GM19238 (cell line): ENCODE results near the gene GRID1.
"Not testable (repeated sequence)": the region's sequence is repeated elsewhere in the genome, so short reads cannot be mapped to it uniquely, and the experiment has no call there.

Experiments
- DNase-seq: peaks from one replicate; pipeline ENCODE4 v3.0.0; 2011; ENCODE audit warnings: low spot score; ENCODE audit not compliant: insufficient read length

GRID1 gene

GRCh38 chr10:86046845-86047460, 319.6 kb downstream of the GRID1 start:
- no peak for DNase-seq

- no peak for DNase-seq
Observed at GRCh38 chr10:86045896-86046295, 320.7 kb downstream of the GRID1 start.

- no peak for DNase-seq
Observed at GRCh38 chr10:86044029-86044428, 322.6 kb downstream of the GRID1 start.

- DNase-seq, result no peak
Observed at GRCh38 chr10:86043236-86043635, 323.4 kb downstream of the GRID1 start.

- no peak for DNase-seq
Observed at GRCh38 chr10:86042161-86042560, 324.4 kb downstream of the GRID1 start.

GRCh38 chr10:86041116-86041515, 325.5 kb downstream of the GRID1 start:
- DNase-seq, result no peak

- DNase-seq, result no peak
Observed at GRCh38 chr10:86038371-86038770, 328.2 kb downstream of the GRID1 start.

GRCh38 chr10:86037096-86037495, 329.5 kb downstream of the GRID1 start:
- no peak for DNase-seq

GRCh38 chr10:86036544-86036831, 330.1 kb downstream of the GRID1 start:
- DNase-seq, result no peak

- no peak for DNase-seq
Observed at GRCh38 chr10:86035791-86036543, 330.6 kb downstream of the GRID1 start.

- no peak for DNase-seq
Observed at GRCh38 chr10:86034710-86035109, 331.9 kb downstream of the GRID1 start.

- DNase-seq, result no peak
Observed at GRCh38 chr10:86033581-86033980, 333.0 kb downstream of the GRID1 start.

- not testable (repeated sequence) for DNase-seq
Observed at GRCh38 chr10:86032087-86032486, 334.5 kb downstream of the GRID1 start.

GRCh38 chr10:86030312-86030711, 336.3 kb downstream of the GRID1 start:
- no peak for DNase-seq

GRCh38 chr10:86027346-86027745, 339.2 kb downstream of the GRID1 start:
- no peak for DNase-seq

- no peak for DNase-seq
Observed at GRCh38 chr10:86025509-86025908, 341.1 kb downstream of the GRID1 start.

- DNase-seq, result no peak
Observed at GRCh38 chr10:86024281-86025041, 342.1 kb downstream of the GRID1 start.

- no peak for DNase-seq
Observed at GRCh38 chr10:86023931-86024280, 342.7 kb downstream of the GRID1 start.

- no peak for DNase-seq
Observed at GRCh38 chr10:86023336-86023735, 343.3 kb downstream of the GRID1 start.

GRCh38 chr10:86022906-86023305, 343.7 kb downstream of the GRID1 start:
- DNase-seq, result no peak

GRCh38 chr10:86020134-86020533, 346.5 kb downstream of the GRID1 start:
- no peak for DNase-seq

- DNase-seq, result no peak
Observed at GRCh38 chr10:86019141-86019540, 347.5 kb downstream of the GRID1 start.

GRCh38 chr10:86018735-86019058, 347.9 kb downstream of the GRID1 start:
- DNase-seq, result no peak
